Stimulated activated CD4-positive, alpha-beta T cell treated with anti-CD3 and anti-CD28 coated beads, TNF-alpha, amount 100 ng/mL, for 48 hours (primary cell): ENCODE measurements around the gene EDEM3.

Experiments
- DNase-seq, 3 donors: peaks; one replicate each; pipeline ENCODE4 v3.0.0-alpha.2; 2020; ENCODE audit warnings: low read depth in 3 of 3

The EDEM3 gene

DNA sequence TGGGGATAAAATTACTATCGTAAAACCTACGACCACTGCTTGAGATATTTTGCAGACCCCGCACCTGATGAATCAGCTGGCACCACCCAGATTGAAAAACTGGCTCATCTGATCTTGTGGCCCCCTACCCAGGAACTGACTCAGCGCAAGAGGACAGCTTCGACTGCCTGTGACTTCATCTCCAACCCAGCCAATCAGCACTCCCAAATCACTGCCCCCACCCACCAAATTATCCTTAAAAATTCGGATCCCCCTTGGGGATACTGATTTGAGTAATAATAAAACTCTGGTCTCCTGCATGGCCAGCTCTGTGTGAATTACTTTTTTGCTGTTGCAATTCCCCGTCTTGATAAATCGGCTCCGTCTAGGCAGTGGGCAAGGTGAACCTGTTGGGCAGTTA lies 81.4 kb downstream of the EDEM3 start:
- DNase-seq, result no peak

DNA sequence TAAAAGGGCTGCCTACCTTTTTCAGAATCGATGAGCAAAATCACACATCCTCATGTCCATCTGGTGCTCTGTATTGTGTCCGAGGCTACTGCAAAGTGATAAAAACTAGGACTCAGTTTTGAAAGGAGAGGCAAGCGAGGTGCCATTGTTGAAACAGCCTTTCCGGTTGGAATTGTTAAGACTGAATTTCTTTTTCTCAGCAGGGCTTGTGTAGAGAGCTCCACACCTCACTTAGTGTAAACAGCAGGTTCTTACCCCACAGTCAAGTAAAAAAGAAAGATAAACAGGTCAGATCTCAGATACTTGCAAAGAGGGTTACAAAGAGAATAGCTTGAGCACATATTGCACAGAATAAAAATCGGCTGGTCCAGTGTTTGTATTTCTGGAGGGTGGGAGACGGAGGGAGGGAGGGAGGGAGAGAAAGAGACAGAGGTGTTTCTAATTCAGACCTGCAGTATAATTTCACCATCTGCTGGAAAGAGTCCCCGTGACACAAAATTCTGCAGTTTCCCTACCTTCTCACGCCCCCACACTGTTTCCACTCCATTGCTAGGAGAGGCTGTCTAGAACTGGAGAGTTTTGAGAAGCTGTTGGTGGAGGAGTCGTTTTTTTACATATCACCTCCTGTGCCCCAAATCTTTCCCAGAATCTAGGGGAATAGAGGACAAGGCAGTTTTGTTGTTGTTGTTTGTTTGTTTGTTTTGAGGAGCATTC lies 82.5 kb downstream of the EDEM3 start:
- no peak for DNase-seq

DNA sequence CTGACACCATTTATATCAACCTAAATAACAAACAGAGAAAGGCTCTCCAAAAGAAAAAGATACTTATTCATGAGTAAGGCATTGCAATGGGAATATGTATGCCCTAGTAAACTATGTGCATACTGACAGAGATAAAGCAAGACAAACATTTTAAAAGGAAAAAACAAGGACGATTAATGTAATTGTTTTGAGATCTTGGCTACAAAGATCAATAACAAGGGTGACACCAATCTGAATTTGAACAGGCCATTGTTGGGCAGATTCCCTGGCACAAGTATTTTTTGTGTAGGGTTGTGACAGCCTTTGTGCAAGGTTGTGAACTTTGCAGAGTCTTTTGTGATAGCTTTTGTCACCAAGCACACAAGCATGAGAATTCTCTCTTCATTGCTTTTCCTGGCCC lies 85.3 kb downstream of the EDEM3 start:
- no peak for DNase-seq

DNA sequence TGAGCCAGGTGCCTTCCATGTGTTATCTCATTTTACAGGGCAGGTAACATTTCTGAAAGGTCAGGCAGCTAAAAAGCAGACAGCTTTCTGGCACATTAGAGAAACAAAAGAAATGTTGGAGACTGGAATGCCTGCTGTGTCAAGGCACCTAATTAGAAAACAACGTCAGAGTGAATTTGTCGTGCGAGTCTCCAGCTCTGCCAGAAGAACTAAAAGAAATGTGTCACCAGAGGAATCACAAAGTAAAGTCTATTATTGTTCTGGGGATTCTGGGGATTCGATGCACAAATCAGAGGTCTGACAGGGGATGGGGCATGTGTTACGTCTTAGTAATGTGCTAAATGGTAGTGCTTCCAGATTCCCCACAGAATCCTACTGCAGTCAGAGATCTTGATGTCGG lies 89.3 kb downstream of the EDEM3 start:
- DNase-seq, result no peak

DNA sequence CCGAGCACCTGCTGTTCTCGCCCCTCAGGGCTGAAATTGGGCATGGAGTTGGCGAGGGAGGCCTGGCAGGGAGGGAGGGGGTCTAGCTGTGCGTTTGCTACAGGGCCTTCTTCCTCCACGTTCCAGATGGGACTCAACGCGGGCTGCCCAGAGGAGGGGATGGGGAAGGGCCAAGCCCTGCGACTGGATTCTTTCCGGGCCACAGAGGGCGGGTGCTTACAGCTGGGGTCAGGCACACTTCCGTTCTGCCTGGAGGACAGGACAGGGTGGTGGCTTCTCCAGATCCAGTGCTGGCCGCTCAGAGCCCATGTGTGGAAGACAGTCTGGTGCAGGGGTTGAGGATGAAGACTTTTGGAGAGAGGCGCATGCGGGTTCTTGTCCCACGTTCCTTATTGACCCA lies 90.0 kb downstream of the EDEM3 start:
- no peak for DNase-seq

DNA sequence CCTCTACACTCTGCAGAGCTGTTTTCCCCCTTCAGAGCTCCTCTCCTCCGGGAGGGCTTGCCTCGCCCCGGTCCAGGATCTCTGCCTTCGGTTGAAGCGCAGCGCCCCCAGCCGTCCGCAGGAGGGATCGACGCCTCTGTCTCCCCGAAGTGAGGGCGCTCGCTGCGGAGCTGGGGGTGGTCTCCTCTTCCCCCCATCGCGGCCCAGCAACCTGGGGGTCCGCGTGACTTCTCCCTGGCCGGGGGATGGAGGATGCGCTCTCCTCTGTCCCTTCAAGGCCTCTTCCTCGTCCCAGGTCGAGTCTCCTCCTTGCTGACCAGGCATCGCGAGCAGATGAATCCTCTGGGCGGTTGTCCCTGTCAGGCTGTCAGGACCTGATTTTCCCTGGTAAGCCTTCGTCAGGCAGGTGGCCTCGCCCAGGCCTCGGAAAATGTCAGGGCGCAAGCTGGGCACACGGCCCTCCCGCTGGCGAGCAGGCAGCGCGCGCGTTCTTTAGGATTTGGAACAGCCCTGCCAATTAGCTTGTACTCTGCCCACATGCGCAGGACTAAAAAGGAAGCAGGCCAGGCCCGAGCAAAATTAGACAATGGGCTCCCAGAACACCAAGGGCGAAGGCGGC lies 90.5 kb downstream of the EDEM3 start:
- peak; percentile 18 to 40 (median 31) for DNase-seq

DNA sequence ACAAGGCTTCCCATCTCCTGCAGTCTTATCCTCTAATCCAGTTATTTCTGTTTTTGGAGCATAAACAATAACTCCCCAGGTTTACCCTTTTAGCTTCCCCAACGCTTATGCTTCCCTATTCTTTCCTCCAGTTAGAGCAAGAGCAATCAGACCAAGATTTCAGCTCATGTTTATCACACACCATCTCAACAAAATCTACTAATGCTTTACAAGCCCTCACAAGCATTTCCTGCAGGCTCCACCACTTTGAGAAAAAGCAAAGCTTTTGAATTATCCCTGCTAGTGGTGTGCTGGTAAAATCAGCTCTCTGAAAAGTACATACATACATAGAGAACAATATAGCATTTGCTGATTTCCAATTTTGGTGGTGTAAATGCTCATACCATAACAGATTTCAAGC lies 92.9 kb downstream of the EDEM3 start:
- no peak for DNase-seq

DNA sequence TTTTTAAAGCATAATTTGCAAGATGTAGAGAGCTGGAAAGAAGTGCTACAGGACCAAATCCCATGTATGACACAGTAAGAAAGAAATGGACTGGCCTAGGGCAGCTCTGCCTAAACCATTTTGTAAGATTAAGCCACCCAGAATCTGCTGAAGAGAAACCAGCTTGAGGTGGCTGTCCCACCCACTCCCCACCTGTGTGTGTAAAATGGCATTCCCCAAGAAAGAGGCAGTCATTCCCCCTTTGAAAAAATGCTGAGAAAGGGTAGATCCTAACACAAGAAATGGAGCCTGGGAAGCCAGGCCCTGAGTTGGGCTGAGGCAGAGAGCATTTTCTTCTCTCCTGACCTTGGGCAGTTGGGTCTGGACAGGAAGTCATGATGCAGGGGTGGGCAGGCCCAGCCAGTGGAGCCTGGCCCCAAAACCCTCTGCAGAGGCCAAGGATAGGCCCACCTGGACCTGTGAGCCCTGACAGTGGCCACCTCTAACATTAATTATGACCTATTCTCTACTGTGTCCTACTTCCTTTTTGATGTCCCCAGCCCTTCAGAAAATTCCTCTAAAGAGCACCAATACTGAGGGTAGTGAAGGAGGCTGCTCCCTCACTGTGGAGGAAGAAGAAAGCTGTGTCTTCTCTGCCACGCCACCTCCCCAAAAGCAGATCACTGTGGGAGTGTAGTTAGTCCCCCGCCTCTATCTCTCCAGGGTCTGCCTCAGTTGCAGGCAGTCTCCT lies 94.0 kb downstream of the EDEM3 start:
- DNase-seq, result no peak

DNA sequence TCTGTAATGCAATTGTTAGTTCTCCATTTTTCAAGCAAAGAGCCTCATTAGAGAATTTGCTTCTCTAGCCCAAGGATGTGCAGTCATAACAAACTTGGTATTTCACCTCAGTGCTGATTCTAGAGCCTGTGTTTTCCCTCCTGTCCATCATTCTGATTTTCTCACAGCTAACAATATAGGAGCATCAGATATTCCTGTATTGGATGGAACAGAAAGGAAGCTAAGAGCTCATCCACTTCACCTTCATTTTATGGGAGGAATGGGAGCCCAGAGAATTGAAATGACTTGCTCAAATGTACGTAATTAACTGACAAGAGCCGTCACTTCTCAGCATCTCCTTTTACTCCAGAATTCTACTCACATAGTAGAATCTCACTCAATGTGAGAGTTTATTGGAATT lies 96.6 kb downstream of the EDEM3 start:
- DNase-seq, result no peak

DNA sequence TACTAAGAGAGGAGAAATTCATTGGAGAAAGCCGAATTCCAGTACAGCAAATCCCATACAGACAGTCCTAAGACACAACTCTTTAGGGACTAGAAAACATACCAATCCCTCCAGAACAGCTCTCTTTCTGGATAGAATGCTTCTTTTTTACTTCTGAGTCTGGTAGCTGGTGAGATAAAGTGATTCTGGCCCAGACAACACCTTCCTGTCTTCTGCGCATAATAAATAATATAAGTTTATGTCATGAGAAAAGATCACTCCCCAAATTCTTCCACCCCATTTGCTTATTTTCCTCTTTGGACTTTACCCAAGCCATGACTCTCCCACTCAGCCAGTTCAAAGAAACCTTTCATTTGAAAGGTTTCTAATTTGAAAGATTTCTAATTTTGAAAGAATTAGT lies 98.4 kb downstream of the EDEM3 start:
- DNase-seq, result no peak

DNA sequence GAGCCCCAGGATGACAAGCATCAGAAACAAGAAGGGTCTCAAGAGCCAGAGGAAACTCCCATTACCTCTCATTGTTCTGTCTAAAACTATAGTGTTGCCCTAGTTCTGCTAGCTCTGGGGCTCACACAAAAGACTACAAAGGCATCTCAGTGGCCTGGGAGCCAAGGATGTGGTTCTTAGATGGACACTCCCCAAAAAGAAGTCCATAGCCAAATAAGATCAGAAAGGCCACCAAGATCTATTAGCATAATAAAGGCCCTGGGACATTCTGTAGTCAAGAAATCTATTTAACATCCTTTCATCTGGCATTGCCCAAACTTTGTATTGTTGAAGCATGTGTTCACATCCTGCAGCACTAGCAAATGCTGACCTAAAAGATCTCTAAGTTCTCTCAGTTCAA lies 99.5 kb downstream of the EDEM3 start:
- no peak for DNase-seq

DNA sequence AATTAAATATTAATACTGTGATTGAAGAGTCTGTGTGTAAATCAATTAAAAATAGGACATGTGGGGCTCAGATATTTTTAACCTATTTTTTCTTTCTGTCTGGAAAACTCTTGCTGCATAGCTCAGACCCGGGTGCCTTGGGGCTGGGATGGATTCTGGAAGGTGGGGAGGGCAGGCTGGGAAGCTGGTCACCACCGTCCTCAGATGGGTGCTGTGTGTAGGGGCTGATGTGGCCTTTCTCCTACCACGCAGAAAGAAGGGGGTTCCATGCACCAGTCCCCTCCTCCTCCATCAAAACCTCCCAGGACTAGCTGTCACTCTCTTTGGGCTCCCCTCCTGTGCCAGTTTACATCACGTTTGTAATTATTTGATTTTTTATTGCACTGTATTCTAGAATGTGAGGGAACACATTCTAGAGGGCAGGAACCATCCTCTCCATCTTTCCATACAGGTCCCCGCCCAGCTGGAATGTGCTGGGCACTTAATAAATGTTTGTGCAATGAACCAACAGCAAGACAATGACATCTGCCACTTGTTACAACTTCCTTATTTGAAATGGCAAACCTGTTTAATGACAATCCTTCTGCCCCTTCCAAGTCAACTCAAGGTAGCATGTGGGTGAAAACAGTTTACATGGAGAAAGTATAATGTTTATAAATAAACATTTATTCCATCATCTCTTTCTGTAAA lies 104.3 kb downstream of the EDEM3 start:
- no peak for DNase-seq

DNA sequence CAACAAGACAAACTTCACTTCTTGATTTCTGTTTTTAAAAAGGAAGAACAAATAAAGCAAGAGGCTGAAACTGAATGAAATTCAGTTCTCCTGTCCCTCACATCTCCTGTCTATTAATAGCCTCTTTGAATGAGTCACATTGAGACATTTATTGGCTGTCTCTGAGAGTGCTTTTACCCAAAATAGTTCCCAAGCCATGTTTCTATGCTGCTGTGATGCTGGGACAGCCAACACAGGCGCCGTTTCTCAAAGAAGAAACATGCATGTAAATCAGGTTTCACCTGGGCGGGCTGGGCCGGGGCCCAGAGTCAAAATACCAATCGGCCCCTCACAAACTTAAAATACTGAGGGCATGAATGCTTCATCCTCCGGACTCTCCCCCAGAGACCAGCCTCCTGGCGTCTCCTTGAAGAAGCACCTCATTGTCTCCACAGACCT lies 105.2 kb downstream of the EDEM3 start:
- DNase-seq, result no peak

DNA sequence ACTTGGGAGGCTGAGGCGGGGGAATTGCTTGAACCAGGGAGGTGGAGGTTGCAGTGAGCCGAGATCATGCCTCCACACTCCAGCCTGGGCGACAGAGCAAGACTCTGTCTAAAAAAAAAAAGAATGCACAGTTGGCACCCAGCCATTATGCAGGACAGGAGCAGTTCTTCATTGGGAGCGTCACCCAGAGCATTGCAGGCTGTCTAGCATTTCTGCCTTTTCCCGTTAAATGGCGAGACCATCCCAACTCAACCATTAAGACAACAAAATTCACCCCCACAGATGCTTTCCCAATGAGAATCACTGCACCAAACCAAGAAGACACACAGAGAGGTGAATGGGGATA lies 105.8 kb downstream of the EDEM3 start:
- no peak for DNase-seq

DNA sequence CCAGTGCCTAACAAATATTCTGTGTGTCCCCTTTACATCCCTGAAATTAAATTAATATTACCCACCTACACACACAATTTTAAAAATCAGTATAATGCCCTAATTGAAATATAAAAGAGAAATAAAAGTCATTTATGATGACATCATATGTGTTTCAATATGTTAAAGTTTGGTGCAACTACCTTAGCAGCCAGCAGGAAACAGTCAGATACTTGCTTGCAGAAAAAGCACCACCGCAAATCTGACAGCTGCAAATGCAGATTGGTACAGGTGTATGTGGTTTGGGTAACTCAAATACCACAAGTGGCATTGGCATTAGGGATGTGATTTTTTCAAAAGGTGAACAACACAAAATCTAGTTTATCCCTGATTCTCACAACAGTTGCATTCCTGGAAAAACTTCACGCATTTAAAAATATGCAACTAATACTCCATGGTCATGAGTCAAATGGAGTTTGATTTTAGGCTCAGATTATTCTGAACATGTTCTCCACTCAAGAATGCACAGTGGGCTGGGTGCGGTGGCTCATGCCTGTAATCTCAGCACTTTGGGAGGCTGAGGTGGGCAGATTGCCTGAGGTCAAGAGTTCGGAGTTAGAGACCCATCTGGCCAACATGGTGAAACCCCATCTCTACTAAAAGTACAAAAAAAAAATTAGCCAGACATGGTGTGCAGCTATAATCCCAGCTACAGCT lies 106.3 kb downstream of the EDEM3 start:
- DNase-seq, result no peak

DNA sequence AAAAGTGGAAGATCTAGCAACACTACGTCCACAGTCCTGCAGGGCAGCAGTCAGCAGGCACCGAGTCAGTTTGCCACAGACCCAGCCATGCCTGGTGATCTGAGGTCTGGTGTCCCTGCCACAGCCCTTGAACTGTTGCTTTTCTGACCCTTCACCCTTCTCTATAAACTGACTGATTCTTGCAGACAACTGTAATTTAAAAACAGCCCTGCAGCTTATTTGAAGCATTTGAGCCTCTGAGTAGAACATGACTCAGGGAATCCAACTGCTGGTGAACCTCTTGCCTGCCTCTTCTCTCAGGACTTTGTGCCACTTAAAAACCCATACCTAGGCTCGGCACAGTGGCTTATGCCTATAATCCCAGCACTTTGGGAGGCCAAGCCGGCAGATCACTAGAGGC lies 107.2 kb downstream of the EDEM3 start:
- no peak for DNase-seq

DNA sequence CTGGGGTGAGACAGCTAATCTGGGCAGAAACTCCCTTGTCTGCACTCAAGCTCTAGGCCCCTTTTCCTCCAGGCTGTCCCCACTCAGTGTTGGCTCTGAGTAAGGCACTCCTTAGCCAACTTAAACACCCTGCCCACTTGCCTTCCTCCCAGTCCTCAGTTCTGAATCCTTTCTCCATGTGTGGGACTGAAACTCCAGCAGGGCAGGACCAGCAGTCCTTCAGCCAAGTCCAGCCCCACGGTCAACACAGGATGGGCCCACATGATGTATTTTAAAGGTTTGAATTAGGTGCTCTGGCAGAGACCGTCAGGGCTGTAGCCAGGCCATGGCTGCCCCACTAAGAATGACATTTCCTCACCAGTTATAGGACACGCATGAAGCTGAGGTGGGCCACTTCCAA lies 107.8 kb downstream of the EDEM3 start:
- DNase-seq, result no peak

DNA sequence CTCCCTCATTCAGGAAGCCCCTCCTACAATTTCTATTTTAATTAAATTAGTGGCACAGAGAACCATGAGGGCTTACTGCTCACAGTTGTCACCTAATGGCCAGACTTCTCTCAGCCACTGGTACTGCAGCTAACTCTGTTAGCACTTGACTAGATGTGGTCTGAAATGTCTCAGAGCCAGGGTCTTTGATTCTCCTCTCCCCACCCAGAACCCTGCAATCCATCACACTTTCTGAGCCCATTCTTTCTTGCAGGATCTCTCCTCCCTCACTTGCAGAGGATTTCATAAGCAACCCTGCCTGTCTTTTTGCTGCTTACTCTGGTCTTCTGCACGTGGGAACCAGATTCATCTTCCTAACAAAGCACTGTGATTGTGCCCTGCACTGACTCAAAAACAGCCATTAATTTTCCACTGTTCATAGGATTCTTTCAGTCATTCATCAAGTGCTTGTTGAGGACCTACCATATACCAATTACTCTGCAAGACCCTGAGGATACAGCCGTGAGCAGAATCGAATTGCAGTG lies 108.4 kb downstream of the EDEM3 start:
- DNase-seq, result no peak

DNA sequence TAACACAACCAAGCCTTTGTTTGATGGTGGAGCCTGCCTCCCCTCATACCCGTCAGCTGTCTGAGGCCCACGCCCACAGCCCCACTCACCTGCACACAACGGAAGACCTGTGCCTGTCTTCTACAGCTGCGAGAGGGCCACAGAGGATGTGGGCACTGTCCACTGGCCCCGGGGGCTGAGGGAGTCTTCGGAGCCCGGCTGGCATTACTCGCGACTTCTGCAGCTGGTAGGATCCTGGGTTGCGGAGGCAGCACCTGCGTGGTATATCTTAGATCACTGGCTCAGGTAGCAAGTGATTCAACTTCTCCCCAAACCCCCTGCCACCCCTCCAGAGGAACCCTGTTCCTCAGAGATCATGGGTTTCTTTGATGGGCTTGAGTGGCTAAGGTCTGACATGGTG lies 109.9 kb downstream of the EDEM3 start:
- DNase-seq, result no peak

DNA sequence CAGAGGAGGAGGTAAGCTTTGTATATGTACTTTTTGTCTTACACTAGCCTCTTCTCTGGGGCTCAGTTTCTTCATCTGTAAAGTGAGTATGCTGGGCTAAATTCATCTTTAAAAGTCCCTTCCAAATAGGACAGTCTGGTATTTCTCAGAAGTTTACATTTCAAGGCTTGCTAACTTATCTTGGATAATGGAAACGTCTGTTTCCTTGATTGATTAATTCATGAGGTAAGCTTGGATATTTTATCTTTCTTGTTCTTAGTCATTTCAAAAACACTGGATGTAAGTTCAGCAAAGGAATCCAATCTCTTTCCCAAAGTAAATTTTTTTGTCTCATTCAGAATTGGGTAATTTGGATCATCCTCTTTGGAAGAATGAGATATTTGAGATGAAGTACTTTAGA lies 111.0 kb downstream of the EDEM3 start:
- DNase-seq, result no peak

DNA sequence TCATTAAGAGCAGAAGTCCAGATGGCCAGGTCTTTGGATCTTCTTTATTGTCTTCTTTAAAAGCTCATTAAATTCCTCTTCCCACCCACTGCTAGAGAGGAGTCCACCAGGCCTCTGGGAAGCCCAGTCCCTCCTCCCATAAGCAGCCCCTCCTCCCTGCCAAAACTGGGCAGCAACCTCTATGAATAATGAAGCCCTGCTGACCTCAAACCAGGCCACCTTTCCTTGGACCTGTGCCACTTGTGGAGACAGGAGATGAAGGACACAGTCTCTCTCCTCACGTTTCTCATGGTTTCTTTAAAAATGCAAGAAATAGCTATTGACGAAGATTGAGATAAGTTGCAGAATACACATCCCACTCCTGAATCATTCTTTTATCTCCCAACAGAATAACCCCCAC lies 112.8 kb downstream of the EDEM3 start:
- no peak for DNase-seq

DNA sequence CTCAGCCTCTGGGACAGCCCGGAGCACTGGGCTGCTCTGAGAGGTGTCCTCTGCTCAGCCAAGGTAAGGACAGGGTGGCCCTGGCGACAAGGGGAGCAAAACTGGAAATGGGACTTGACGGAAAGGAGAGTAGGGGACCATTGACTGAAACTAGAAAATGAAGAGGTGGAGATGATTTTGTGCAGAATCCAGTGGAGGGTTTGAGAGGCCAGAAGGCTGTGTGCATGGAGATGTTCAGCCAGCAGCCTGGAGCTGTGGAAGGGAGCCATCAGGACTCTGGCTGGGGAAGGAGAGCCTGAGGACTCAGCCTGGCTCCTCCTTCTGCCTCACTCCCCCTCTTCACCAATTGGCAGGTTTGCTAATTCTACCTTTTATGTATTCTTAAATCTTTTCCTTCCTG lies 114.2 kb downstream of the EDEM3 start:
- DNase-seq, result no peak
